Heart left ventricle (tissue), 13 donors: ENCODE results near the gene CELF5.

Source experiments
- CTCF ChIP-seq, 12 donors: fragments of 200-600 bp; sonication (generic) in 4 of 12; IDR thresholded peaks; one replicate each; pipeline versions ENCODE4 v1.5.0 to v1.8.0; 2018 to 2022; ENCODE audit warnings: antibody characterized with exemption in 12 of 12, mild to moderate bottlenecking in 5 of 12
- POLR2A ChIP-seq, 2 donors: fragments of 450-650 bp; IDR thresholded peaks; one replicate each; pipeline ENCODE4 v1.6.1; 2017; ENCODE audit warnings: antibody characterized with exemption in 2 of 2, mild to moderate bottlenecking in 2 of 2, moderate library complexity in 2 of 2
- donor health status: ischemic (EF 13 %, LVEDD 7.1; RV severe dilation, severe dysfunction).
- donor health status: DM: no; HTN: yes; CAD: no.
- donor health status: DM: no; HTN: no; CAD: no.
- donor health status: ischemic (EF 25% LVEDD 6.9; RV normal size, moderate dysfunction).
- donor health status: ischemic (EF 25% LVEDD 5.7; RV mildly dilated, moderate dysfunction).
- donor health status: ischemic (EF 35%, LVEDD 5.7; RV mildly dilated, moderate dysfunction).
- donor health status: nonischemic (EF 11% LVEDD 7.7; RV severe dilation, severe dysfunction).
- donor health status: DM: yes; HTN: yes; CAD: no.
- donor health status: PGD.
- donor health status: ischemic (EF 29% LVEDD 5.4; RV normal size, mild dysfunction).
- donor health status: nonischemic (EF 23%, LVEDD 6.1; RV moderate dilation, normal function).

GRCh38 chr19:3248728-3249326, 24.4 kb downstream of the CELF5 start:
- TF ChIP-seq CTCF (IDR thresholded peaks at IDR 0.05) (no peak), POLR2A (IDR thresholded peaks at IDR 0.05) (no peak)
